ENCODE measurements around the gene STK26.

GRCh38 chrX:131987252-131987651 is 35.9 kb upstream of the STK26 start:
- TF ChIP-seq CTCF (IDR thresholded peaks at IDR 0.05) (no peak), POLR2A (IDR thresholded peaks at IDR 0.05) (no peak)

Data from ovary (tissue), 3 donors.